GM12801 (cell line): ENCODE measurements around the gene PBX4.

Experiments
- CTCF ChIP-seq: IDR thresholded peaks from one replicate; pipeline ENCODE4 v1.5.1; 2011; ENCODE audit warnings: control low read depth; ENCODE audit not compliant: insufficient read length; ENCODE audit errors: extremely low read depth

PBX4 gene

GRCh38 chr19:19540715-19541515, 77.6 kb downstream of the PBX4 start:
- no peak for TF ChIP-seq CTCF

DNA sequence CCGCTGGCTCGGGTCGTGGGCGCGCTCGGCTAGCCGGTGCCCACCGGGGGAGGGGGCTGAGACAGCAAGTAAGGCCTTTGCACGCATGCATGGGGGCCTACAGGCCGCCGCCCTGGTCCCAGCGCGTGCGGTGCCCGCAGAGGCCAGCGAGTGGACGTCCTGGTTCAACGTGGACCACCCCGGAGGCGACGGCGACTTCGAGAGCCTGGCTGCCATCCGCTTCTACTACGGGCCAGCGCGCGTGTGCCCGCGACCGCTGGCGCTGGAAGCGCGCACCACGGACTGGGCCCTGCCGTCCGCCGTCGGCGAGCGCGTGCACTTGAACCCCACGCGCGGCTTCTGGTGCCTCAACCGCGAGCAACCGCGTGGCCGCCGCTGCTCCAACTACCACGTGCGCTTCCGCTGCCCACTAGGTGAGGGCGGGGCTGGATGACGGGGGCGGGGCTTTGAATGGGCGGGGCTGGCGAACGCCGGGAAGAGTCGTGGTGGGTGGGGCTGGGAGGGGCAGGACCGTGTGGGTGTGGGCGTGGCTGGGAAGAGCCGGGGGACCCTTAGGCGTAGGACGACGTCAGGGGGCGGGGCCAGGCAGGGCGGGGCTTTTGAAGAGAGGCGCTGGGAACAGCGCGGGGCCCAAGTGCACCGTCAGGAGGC, 78.3 kb downstream of the PBX4 start:
- TF ChIP-seq CTCF = no peak

DNA sequence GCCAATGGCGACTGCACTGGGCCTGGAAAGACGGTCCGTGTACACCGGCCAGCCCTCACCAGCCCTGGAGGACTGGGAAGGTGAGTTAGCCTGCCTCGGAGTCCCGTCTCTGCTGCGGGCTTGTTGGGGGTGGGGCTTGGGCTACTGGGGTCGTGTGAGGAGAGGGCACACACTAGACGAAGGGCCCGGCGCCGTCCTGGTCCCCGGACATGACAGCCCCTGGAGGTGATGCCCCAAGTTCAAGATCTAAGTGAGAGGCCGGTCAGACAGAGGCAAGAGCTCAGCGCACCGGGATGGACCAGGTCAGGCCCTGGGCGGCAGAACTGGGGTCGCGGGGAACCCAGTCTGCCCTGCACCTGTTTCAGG, 78.8 kb downstream of the PBX4 start:
- TF ChIP-seq CTCF = no peak

- no peak for TF ChIP-seq CTCF
Observed at GRCh38 chr19:19538785-19539166, 79.7 kb downstream of the PBX4 start.

DNA sequence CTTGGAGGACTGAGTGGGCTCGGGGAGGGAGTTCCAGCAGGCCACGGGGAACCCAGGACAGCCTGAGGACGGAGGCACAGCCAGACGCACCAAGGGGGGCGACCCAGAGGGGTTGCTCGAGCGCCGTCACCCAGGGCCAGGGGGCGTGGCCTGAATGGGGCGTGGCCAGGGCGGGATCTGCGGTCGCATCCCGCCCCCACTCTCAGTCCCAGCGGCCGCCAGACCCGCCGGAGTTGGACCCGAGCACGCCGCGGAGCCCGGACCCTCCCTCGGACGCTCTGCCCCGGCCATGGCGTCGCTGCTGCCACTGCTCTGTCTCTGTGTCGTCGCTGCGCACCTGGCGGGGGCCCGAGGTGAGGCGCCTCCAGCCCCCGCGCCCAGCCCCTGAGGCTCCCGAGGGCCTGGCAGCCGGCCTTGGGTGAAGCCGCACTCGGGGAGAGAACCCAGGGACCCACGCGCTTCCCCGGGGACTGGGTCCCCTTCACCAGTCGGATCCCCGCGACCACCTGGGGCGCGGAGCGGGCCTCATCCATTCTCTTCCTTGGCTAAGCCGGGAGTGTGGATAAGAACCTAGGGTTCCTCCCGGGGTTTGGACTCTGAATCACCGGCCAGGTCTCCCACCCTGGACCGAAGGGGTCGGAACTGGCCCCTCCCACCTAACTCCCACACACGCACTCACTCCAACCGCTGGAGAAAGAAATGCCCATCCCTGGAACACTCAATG, 80.3 kb downstream of the PBX4 start, which contains the start of gene CILP2:
Gene CILP2 (plus strand): TSS at position 205 of the 724 bp plus-strand sequence. CDS start 85 bp downstream, at position 290.
- TF ChIP-seq CTCF = no peak

GRCh38 chr19:19537075-19538048, 81.1 kb downstream of the PBX4 start:
- TF ChIP-seq CTCF = no peak
